ENCODE results near the gene LCN1. TPM values are rescaled to one million over a fixed set of nuclear protein-coding genes. Genes with fewer than 3 reads are reported as not detected.

The LCN1 gene
- polyA plus RNA-seq, 4 donors = 0.22 TPM; not detected in 3

GRCh38 chr9:135565636-135566035 lies 44.4 kb downstream of the LCN1 start:
- no peak for DNase-seq (ENCODE audit: low read depth in 4 of 4, low spot score in 2 of 4)

DNA sequence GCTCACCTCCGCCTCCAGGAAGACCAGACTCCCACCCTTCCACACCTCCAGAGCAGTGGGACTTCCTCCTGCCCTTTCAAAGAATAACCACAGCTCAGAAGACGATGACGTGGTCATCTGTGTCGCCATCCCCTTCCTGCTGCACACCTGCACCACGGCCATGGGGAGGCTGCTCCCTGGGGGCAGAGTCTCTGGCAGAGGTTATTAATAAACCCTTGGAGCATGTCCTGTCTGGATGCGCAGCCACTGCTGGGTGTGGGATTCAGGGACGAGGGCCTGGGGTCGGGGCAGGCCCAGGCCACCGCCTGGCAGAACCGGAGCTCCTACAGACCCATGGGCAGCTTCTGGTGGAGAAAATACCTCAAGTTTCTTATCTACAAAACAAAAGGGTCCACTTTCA lies 45.3 kb downstream of the LCN1 start:
- DNase-seq (ENCODE audit: low read depth in 4 of 4, low spot score in 2 of 4) = no peak

- no peak for DNase-seq (ENCODE audit: low read depth in 4 of 4, low spot score in 2 of 4)
These were observed 46.1 kb downstream of the LCN1 start for GRCh38 chr9:135567311-135567710.

GRCh38 chr9:135568026-135568425 lies 46.8 kb downstream of the LCN1 start:
- DNase-seq (ENCODE audit: low read depth in 4 of 4, low spot score in 2 of 4) = no peak

DNA sequence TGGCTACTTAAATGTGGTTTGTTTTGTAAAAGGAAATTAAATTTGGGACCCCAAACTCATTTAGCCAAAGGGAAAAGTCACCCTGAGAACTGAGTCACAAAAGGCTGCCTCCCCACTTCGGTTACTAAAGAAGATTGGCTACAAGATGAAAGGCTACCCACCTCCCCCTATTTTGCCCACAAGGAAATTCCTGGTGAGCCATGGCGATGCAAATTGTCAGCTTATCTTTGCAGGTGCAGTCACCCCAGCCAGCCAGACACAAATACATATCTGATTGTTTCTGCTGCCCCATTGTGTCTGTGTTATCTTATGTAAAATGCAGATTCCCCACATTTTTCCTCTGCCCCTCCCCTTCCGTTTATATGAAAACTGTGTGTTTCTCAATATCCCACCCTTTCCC lies 49.2 kb downstream of the LCN1 start:
- no peak for DNase-seq (ENCODE audit: low read depth in 4 of 4, low spot score in 2 of 4)

GRCh38 chr9:135572233-135572632 lies 51.0 kb downstream of the LCN1 start:
- DNase-seq (ENCODE audit: low read depth in 4 of 4, low spot score in 2 of 4) = no peak

GRCh38 chr9:135573124-135573523 lies 51.9 kb downstream of the LCN1 start:
- DNase-seq (ENCODE audit: low read depth in 4 of 4, low spot score in 2 of 4) = no peak

- no peak for DNase-seq (ENCODE audit: low read depth in 4 of 4, low spot score in 2 of 4)
These were observed 53.1 kb downstream of the LCN1 start for GRCh38 chr9:135574331-135574730.

- no peak for DNase-seq (ENCODE audit: low read depth in 4 of 4, low spot score in 2 of 4)
These were observed 53.7 kb downstream of the LCN1 start for GRCh38 chr9:135574943-135575342.

Other genes with a start within 250 kb of the LCN1 start
- gene PPP1R26, start 41.7 kb upstream of the LCN1 start, polyA plus RNA-seq (ENCODE audit: insufficient read length in 4 of 4) = 10 to 100 TPM; 23.9 to 39.2 (median 31.1) TPM
- 10 to 100 TPM; 43.9 to 62.1 (median 54.0) TPM for gene MRPS2, start 20.8 kb upstream of the LCN1 start, polyA plus RNA-seq (ENCODE audit: insufficient read length in 4 of 4)
- gene OBP2A, start 24.7 kb downstream of the LCN1 start, polyA plus RNA-seq (ENCODE audit: insufficient read length in 4 of 4) = under 1 TPM in 2 of 4 donors, not detected in 2; 0.21 to 0.70 TPM
- under 1 TPM in 3 of 4 donors, not detected in 1; 0.35 to 0.38 (median 0.35) TPM for gene PAEP, start 40.3 kb downstream of the LCN1 start, polyA plus RNA-seq (ENCODE audit: insufficient read length in 4 of 4)
- gene GLT6D1, start 118.1 kb downstream of the LCN1 start, polyA plus RNA-seq (ENCODE audit: insufficient read length in 4 of 4) = not detected
- gene LCN9, start 141.9 kb downstream of the LCN1 start, polyA plus RNA-seq (ENCODE audit: insufficient read length in 4 of 4) = not detected
- gene SOHLH1, start 178.0 kb downstream of the LCN1 start, polyA plus RNA-seq (ENCODE audit: insufficient read length in 4 of 4) = not detected
- gene KCNT1, start 180.7 kb downstream of the LCN1 start, polyA plus RNA-seq (ENCODE audit: insufficient read length in 4 of 4) = under 1 TPM; 0.06 to 0.38 (median 0.21) TPM